GM21390 (cell line): Measurements from ENCODE around the gene AMN1.

Experiments
- ATAC-seq: cut with Tn5 transposase; IDR thresholded peaks from one replicate; pipeline ENCODE4 v1.9.1; 2021; ENCODE audit not compliant: unreplicated experiment

AMN1 gene

GRCh38 chr12:31633464-31633863 is 95.4 kb downstream of the AMN1 start:
- no peak for ATAC-seq

DNA sequence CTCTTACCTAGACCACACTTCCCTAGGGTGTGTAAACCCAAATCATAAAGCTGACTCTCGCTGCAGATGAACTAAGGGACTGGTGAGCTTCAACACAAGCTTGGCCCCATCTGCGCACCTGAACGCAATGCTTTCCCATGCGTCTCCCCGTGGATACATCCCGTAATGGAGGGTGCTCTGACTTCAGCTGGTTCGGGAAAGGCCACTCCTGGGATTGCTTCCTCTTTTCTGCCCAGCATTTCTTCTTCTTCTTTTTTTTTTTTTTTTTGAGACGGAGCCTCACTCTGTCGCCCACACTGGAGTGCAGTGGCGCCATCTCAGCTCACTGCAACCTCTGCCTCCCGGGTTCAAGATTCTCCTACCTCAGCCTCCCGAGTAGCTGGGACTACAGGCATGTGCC is 97.0 kb downstream of the AMN1 start:
- no peak for ATAC-seq

DNA sequence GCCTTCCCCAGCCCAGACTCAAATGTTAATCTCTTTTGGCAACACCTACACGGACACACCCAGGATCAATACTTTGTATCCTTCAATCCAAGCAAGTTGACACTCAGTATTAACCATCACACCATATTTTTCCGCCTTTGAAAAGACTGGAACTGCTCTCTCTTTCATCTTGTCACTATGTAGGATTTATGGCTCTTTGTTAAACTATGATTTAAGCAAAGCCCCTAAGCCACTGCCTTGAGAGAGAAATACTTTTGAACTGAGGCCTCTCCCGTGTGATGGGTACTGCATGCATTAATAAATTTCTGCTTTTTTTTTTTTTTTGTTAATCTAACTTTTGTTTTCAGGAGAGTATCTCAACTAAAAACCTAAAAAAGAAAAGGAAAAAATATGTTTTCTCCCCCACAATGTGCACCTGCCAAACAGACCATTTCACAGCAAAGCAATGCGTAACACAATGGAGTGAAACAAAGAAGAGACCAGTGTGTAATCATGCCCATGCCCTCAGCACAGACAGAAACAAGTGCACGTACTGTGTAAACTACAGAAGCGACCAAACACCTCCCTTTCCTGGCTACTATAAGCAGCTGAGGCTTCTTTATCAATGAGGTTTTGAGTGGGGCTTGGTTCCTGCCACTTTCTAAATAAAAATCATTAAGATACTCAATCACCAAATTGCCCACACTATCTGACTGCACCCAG is 97.6 kb downstream of the AMN1 start:
- ATAC-seq = no peak

- ATAC-seq = no peak
Measured at GRCh38 chr12:31629756-31630732, 98.8 kb downstream of the AMN1 start.

DNA sequence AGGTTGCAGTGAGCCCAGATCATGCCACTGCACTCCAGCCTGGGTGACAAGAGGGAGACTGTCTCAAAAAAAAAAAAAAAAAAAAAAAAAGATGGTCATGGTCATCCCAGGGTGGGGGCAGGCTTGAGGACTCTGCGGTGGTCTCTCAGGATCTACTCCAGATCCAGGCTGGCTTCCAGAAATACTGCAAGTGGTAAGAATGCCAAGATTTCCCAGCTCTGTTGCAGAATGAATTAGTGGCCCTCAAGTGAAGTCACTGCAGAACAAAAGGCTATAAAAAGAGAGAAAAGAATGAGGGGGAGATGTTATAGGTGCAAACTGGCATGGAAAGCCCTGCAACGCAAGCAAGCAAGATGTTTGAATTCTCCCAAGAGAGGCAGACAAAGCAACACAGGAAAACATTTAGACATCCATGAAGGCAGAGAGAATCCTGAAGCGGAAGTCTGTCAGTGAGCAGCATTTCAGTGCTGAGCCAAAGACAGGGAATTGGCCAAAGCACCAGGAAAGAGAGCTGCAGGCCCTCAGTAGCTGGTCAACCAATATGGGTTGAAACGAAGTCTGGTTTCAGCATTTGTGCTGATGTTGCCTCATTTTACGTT is 101.3 kb downstream of the AMN1 start:
- no peak for ATAC-seq

DNA sequence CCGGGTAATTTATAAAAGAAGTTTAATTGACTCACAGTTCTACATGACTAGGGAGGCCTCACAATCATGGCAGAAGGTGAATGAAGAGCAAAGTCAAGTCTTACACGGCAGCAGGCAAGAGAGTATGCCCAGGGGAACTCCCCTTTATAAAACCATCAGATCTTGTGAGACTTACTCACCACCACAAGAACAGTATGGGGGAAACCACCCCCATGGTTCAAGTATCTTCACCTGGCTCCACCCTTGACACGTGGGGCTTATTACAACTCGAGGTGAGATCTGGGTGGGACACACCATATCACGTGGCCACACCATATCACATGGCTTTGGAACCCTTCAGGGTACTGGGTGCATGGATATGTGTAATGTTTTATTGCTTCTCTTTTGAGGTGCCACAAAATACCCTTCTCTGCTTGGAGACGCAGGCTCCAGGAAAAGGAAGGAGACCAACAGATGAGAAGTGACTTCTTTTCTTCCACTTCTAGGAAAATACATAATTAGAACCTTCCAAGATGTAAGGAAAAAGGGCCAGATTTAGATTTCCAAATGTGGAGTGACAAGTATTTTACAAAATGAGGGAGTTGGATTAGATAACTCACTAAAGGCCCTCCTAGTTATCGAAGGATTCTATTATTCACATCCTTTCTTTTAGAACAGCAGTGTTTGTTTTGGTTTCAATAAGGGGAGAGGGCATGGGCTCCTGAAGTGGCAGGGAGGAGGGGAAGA is 102.4 kb downstream of the AMN1 start:
- no peak for ATAC-seq

DNA sequence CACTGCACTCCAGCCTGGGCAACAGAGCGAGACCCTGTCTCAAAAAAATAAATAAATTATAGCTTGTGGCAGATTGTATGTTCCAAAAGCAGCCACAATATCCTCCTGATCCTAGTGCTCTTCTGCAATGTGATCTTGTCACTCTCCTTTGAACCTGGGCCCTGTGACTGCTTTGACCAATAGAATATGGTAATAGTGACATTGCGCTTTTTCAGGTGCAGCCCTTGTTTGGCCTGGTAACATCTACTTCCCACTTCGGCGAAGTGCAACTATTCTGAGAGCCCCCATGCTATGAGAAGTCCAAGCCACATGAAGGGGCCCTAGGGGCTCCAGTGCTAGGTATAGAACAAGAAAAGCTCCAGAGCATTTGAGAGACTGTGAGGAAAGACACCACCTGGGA is 106.8 kb downstream of the AMN1 start:
- ATAC-seq = no peak
